HepG2 (cell line): ENCODE data around the gene TACC3. TPM values are rescaled to one million over a fixed set of nuclear protein-coding genes. Genes with fewer than 3 reads are reported as not detected.

Experiments
- DRAP1 ChIP-seq: IDR thresholded peaks from 2 replicates; pipeline ENCODE4 v1.6.1; 2016; ENCODE audit warnings: missing genetic modification reagents, missing compliant biosample characterization
- KMT2B ChIP-seq: IDR thresholded peaks from 2 replicates; pipeline ENCODE4 v1.6.1; 2016; ENCODE audit warnings: missing genetic modification reagents, missing compliant biosample characterization
- NFKBIZ ChIP-seq: IDR thresholded peaks from 2 replicates; pipeline ENCODE4 v1.6.1; 2018; ENCODE audit warnings: missing genetic modification reagents, missing compliant biosample characterization
- TEAD2 ChIP-seq: sonication (generic); formaldehyde crosslinking; IDR thresholded peaks from 2 replicates; pipeline ENCODE4 v1.9.0; 2021; ENCODE audit warnings: missing genetic modification reagents
- ZNF160 ChIP-seq: sonication (generic); formaldehyde crosslinking; IDR thresholded peaks from 2 replicates; pipeline ENCODE4 v1.8.0; 2022; ENCODE audit warnings: mild to moderate bottlenecking, inconsistent platforms, missing genetic modification reagents
- ZNF234 ChIP-seq: sonication (generic); formaldehyde crosslinking; conservative IDR thresholded peaks from 2 replicates; pipeline ENCODE4 v1.5.1; 2020; ENCODE audit warnings: mild to moderate bottlenecking, missing genetic modification reagents
- ZNF280B ChIP-seq: sonication (generic); formaldehyde crosslinking; IDR thresholded peaks from 2 replicates; pipeline ENCODE4 v1.5.0; 2020; ENCODE audit warnings: missing genetic modification reagents, mild to moderate bottlenecking, borderline replicate concordance
- ZNF574 ChIP-seq: sonication (generic); formaldehyde crosslinking; IDR thresholded peaks from 2 replicates; pipeline ENCODE4 v1.4.0; 2020; ENCODE audit warnings: missing genetic modification reagents
- ZNF766 ChIP-seq: sonication (generic); formaldehyde crosslinking; IDR thresholded peaks from 2 replicates; pipeline ENCODE4 v1.5.0; 2020; ENCODE audit warnings: missing genetic modification reagents, borderline replicate concordance
- polyA plus RNA-seq, 8 experiments: library from polyadenylated mRNA; depleted of rRNA in 3 of 8; stranded (reverse) in 7 of 8; unstranded in 1 of 8; fragments of >200 nt; fragmentation: Illumina TruSeq in 4 of 8; extraction: Trizol in 4 of 8; gene quantifications; 2 replicates each; pipeline versions ENCODE4 v1.2.1 to v1.2.3, GENCODE V29; 2011 to 2016; ENCODE audit warnings: low read depth in 4 of 8, missing spikeins in 1 of 8, mixed read lengths in 1 of 8; ENCODE audit not compliant: insufficient read depth in 1 of 8
- total RNA-seq, 5 experiments: library from RNA; depleted of rRNA; stranded (reverse); fragments of >200 nt; fragmentation: Illumina TruSeq; extraction: Trizol; gene quantifications; 2 replicates each; pipeline ENCODE4 v1.2.3, GENCODE V29; 2016; ENCODE audit warnings: low read depth in 1 of 5
- TF ChIP-seq, protein P1 (sequence below): sonication (generic); formaldehyde crosslinking; IDR thresholded peaks from 2 replicates; pipeline ENCODE4 v1.8.1; 2023; ENCODE audit warnings: mild to moderate bottlenecking, missing genetic modification reagents
- TF ChIP-seq, protein P2 (sequence below): IDR thresholded peaks from 2 replicates; pipeline ENCODE4 v1.6.1; 2016; ENCODE audit warnings: low read depth, borderline replicate concordance
- TF ChIP-seq, protein P3 (sequence below): sonication (generic); formaldehyde crosslinking; conservative IDR thresholded peaks from 2 replicates; pipeline ENCODE4 v1.4.0; 2020; ENCODE audit warnings: missing genetic modification reagents
- TF ChIP-seq, protein P4 (sequence below): sonication (generic); formaldehyde crosslinking; IDR thresholded peaks from 2 replicates; pipeline ENCODE4 v1.4.0; 2020; ENCODE audit warnings: mild to moderate bottlenecking, missing genetic modification reagents

TACC3 gene
- total and polyA plus RNA-seq, 2 of the 13 experiments (the other 11 are each of a cell fraction or from before 2014, with no cell fraction given), result 20.3 to 21.2 TPM

DNA sequence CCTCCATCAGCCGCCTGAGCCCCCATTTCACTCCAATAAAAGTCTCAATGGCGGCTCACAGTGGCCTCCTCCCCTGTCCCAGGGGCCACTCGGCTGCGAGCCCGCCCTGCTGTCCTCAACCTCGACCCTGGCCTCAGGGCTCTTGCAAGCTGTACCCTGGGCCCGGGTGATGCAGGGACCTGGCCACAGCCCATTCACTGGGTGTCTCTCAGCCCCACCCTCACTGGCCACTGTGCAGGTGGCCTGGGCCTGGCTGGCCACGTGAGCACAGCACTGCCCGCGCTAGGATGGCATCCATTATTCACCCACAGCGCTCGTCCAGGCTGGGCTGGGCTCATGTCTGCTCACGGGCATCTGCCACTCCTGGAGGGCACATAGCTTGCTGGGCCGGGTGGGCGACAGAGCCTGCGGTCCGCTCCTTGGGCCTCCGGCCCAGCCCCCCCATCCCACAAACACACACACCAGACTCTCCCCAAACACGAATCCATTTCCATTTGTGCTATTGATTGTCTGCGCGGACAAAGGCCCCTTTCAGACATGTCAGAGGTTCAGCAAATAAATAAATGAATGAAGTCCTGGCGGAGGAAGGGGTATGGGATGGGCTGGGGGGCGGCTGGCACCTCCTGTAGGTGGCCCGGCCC is 55.3 kb downstream of the TACC3 start (continued):
- TF ChIP-seq ZNF766 (CRISPR knock-in tag) (no peak; the same call in 1 of the 2 replicates), ZNF160 (0 out of 2 replicates have a peak, but pooled peaks have one; percentile 19), NFKBIZ (CRISPR knock-in tag) (peak; percentile 54; the same call in 1 of the 2 replicates), ZNF574 (CRISPR knock-in tag) (peak; percentile 78), ZNF280B (CRISPR knock-in tag) (peak; percentile 79), TEAD2 (CRISPR knock-in tag) (no peak), DRAP1 (peak; percentile 71), KMT2B (CRISPR knock-in tag) (peak; percentile 40; the same call in 1 of the 2 replicates), ZNF234 (CRISPR knock-in tag) (0 out of 2 replicates have a peak, but pooled peaks have one; percentile 36)
- TF ChIP-seq, protein P1, sequence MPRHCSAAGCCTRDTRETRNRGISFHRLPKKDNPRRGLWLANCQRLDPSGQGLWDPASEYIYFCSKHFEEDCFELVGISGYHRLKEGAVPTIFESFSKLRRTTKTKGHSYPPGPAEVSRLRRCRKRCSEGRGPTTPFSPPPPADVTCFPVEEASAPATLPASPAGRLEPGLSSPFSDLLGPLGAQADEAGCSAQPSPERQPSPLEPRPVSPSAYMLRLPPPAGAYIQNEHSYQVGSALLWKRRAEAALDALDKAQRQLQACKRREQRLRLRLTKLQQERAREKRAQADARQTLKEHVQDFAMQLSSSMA (CRISPR knock-in tag), result no peak
- TF ChIP-seq, protein P2, sequence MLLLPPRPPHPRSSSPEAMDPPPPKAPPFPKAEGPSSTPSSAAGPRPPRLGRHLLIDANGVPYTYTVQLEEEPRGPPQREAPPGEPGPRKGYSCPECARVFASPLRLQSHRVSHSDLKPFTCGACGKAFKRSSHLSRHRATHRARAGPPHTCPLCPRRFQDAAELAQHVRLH (CRISPR knock-in tag), result peak; percentile 67; the same call in 1 of the 2 replicates
- TF ChIP-seq, protein P3, sequence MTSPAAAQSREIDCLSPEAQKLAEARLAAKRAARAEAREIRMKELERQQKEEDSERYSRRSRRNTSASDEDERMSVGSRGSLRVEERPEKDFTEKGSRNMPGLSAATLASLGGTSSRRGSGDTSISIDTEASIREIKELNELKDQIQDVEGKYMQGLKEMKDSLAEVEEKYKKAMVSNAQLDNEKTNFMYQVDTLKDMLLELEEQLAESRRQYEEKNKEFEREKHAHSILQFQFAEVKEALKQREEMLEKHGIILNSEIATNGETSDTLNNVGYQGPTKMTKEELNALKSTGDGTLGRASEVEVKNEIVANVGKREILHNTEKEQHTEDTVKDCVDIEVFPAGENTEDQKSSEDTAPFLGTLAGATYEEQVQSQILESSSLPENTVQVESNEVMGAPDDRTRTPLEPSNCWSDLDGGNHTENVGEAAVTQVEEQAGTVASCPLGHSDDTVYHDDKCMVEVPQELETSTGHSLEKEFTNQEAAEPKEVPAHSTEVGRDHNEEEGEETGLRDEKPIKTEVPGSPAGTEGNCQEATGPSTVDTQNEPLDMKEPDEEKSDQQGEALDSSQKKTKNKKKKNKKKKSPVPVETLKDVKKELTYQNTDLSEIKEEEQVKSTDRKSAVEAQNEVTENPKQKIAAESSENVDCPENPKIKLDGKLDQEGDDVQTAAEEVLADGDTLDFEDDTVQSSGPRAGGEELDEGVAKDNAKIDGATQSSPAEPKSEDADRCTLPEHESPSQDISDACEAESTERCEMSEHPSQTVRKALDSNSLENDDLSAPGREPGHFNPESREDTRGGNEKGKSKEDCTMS, result no peak
- TF ChIP-seq, protein P4, sequence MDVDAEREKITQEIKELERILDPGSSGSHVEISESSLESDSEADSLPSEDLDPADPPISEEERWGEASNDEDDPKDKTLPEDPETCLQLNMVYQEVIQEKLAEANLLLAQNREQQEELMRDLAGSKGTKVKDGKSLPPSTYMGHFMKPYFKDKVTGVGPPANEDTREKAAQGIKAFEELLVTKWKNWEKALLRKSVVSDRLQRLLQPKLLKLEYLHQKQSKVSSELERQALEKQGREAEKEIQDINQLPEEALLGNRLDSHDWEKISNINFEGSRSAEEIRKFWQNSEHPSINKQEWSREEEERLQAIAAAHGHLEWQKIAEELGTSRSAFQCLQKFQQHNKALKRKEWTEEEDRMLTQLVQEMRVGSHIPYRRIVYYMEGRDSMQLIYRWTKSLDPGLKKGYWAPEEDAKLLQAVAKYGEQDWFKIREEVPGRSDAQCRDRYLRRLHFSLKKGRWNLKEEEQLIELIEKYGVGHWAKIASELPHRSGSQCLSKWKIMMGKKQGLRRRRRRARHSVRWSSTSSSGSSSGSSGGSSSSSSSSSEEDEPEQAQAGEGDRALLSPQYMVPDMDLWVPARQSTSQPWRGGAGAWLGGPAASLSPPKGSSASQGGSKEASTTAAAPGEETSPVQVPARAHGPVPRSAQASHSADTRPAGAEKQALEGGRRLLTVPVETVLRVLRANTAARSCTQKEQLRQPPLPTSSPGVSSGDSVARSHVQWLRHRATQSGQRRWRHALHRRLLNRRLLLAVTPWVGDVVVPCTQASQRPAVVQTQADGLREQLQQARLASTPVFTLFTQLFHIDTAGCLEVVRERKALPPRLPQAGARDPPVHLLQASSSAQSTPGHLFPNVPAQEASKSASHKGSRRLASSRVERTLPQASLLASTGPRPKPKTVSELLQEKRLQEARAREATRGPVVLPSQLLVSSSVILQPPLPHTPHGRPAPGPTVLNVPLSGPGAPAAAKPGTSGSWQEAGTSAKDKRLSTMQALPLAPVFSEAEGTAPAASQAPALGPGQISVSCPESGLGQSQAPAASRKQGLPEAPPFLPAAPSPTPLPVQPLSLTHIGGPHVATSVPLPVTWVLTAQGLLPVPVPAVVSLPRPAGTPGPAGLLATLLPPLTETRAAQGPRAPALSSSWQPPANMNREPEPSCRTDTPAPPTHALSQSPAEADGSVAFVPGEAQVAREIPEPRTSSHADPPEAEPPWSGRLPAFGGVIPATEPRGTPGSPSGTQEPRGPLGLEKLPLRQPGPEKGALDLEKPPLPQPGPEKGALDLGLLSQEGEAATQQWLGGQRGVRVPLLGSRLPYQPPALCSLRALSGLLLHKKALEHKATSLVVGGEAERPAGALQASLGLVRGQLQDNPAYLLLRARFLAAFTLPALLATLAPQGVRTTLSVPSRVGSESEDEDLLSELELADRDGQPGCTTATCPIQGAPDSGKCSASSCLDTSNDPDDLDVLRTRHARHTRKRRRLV, result peak; percentile 68; the same call in 1 of the 2 replicates
